ENCODE data around the gene SCUBE1. TPM values are rescaled to one million over a fixed set of nuclear protein-coding genes. Genes with fewer than 3 reads are reported as not detected.

The SCUBE1 gene
- total and polyA plus RNA-seq, 2 of the 4 experiments (the other 2 are of a cell fraction) = not detected

DNA sequence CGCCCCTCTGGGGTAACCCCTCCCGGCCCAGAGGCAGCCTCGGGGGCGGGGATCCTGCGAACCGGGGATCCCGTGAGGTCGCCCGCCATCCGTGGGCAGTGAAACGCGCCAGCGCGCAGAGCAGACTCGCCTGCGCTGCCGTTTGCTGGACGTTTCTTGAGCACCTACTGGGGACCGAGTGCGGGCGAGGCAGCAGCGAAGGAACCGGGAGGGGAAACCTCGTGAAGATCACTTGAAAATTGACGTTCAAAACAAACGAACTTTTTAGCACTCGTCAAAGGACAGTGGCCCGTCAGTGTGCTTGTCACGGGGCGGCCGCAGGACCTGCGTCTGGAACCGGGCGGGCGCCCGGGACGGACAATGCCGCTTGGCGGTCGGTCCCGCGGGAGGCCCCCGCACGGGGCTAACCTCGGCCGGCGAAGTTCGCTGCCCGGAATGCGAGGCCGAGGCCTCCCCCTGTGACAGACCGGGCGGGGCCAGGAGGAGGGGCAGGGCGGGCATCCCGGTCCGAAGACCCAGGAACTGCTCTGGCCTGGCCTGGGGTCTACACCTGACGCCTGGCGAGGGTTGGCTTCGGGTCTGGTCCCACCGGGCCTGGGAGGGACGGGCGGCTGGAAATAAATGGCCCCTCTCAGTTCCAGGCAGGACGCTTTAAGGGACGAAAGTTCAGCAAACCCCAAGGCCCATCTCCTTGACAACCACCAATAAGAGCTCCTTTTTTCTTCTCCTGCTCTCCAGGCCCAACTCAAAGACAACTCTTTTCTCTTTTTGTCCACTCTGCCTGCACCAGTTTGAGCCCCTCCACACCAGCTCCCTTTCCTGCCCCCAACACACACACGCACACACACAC lies 723 bp upstream of the SCUBE1 start:
- no peak overlapping the region for H2AK5ac ChIP-seq (ENCODE audit: low read depth, low read length)
- H3K9me3 ChIP-seq (ENCODE audit: control insufficient read depth, insufficient read depth, low read length) = no peaks in the 10 kb centered on the region
- dilution Hi-C loops (cut with HindIII; ENCODE audit: low sequenced_read_pairs, unreplicated experiment) = no loop called here
- H4K20me1 ChIP-seq (ENCODE audit: insufficient read depth, low read length) = no peaks in the 10 kb centered on the region
- no peak overlapping the region for H3K9ac ChIP-seq (ENCODE audit: low read depth, low read length)
- H3K56ac ChIP-seq (ENCODE audit: extremely low read depth, insufficient read depth, low read length) = no peak overlapping the region
- no peak overlapping the region for H4K5ac ChIP-seq (ENCODE audit: low read depth, low read length)
- H3K79me1 ChIP-seq (ENCODE audit: low read depth in 1 of 2, low read length in 2 of 2) = no peaks in the 10 kb centered on the region
- ATAC-seq (ENCODE audit: low read depth) (no peak), DNase-seq (no peak)
- H3K27me3 ChIP-seq (ENCODE audit: control insufficient read depth, insufficient read depth, low read length) = peaks cover 59% of the 10 kb centered on the region
- no peak overlapping the region for H3K4me2 ChIP-seq (ENCODE audit: low read depth, low read length)
- no peak overlapping the region for H3K27ac ChIP-seq (ENCODE audit: insufficient read depth, low read length)
- H3K4ac ChIP-seq (ENCODE audit: low read depth, low read length) = no peak overlapping the region
- no peak overlapping the region for H4K8ac ChIP-seq (ENCODE audit: low read depth in 2 of 2, low read length in 2 of 2)
- no TSS peak for BruUV-seq (replicated peaks)
- ChIA-PET CTCF (interaction anchor here (3.8 kb wide), 1 partner anchor 70 kb away, joined by 26 read pairs; no protein-coding TSS in a partner anchor), POLR2A (ENCODE audit: unreplicated experiment) (interaction anchor here (0.6 kb wide), 1 partner anchor 193 kb away, joined by 10 read pairs; the partner anchor contains the start of gene TSPO)
- no peaks in the 10 kb centered on the region for H3K4me1 ChIP-seq (ENCODE audit: control insufficient read depth, insufficient read depth, low read length)
- H4K91ac ChIP-seq (ENCODE audit: insufficient read depth, low read depth, low read length) = no peak overlapping the region
- no peak overlapping the region for H3K23ac ChIP-seq (ENCODE audit: low read depth, low read length)
- H3K18ac ChIP-seq (ENCODE audit: low read depth, low read length) = no peak overlapping the region
- H2BK20ac ChIP-seq (ENCODE audit: low read depth, low read length) = no peak overlapping the region
- H2BK15ac ChIP-seq (ENCODE audit: low read depth, low read length) = no peak overlapping the region
- 7% methylated on average over 47 of the region's 65 CpGs; no CpG with 5 or more reads in 1 of the 2 experiments for WGBS, 2 experiments (ENCODE audit: extremely low coverage in 2 of 2, insufficient read length in 1 of 2)
- H2BK120ac ChIP-seq (ENCODE audit: low read depth, low read length) = no peak overlapping the region
- in situ Hi-C loops (cut with MboI; ENCODE audit: low sequenced_read_pairs) = loop anchor here (10.0 kb wide), 1 partner anchor 69 kb away; no protein-coding TSS in a partner anchor
- H2AFZ ChIP-seq (replicated peaks; ENCODE audit: low read length, poor library complexity) = peak overlapping the region; percentile 43
- no peak overlapping the region for H3K4me3 ChIP-seq (ENCODE audit: insufficient read depth, low read depth, low read length)
- H2AK9ac ChIP-seq (replicated peaks; ENCODE audit: low read depth, low read length, poor library complexity) = no peak overlapping the region
- no peak for TF ChIP-seq MAFK (IDR thresholded peaks at IDR 0.05; ENCODE audit: low read depth, low read length)
- TF ChIP-seq SMC3 (IDR thresholded peaks at IDR 0.05; ENCODE audit: low read depth, low read length) = no peak
- TF ChIP-seq, protein P1, sequence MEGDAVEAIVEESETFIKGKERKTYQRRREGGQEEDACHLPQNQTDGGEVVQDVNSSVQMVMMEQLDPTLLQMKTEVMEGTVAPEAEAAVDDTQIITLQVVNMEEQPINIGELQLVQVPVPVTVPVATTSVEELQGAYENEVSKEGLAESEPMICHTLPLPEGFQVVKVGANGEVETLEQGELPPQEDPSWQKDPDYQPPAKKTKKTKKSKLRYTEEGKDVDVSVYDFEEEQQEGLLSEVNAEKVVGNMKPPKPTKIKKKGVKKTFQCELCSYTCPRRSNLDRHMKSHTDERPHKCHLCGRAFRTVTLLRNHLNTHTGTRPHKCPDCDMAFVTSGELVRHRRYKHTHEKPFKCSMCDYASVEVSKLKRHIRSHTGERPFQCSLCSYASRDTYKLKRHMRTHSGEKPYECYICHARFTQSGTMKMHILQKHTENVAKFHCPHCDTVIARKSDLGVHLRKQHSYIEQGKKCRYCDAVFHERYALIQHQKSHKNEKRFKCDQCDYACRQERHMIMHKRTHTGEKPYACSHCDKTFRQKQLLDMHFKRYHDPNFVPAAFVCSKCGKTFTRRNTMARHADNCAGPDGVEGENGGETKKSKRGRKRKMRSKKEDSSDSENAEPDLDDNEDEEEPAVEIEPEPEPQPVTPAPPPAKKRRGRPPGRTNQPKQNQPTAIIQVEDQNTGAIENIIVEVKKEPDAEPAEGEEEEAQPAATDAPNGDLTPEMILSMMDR (conservative IDR thresholded peaks at IDR 0.05; ENCODE audit: low read depth, low read length) = no peak
- TF ChIP-seq NFE2L2 (IDR thresholded peaks at IDR 0.05; ENCODE audit: low read depth, low read length) = no peak
- TF ChIP-seq POLR2A (IDR thresholded peaks at IDR 0.05; ENCODE audit: low read depth, low read length) = no peak
- TF ChIP-seq, protein P2, sequence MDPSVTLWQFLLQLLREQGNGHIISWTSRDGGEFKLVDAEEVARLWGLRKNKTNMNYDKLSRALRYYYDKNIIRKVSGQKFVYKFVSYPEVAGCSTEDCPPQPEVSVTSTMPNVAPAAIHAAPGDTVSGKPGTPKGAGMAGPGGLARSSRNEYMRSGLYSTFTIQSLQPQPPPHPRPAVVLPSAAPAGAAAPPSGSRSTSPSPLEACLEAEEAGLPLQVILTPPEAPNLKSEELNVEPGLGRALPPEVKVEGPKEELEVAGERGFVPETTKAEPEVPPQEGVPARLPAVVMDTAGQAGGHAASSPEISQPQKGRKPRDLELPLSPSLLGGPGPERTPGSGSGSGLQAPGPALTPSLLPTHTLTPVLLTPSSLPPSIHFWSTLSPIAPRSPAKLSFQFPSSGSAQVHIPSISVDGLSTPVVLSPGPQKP (IDR thresholded peaks at IDR 0.05; ENCODE audit: borderline replicate concordance, low read depth, low read length) = no peak
- TF ChIP-seq MXI1 (IDR thresholded peaks at IDR 0.05; ENCODE audit: borderline replicate concordance, low read depth, low read length) = no peak
- TF ChIP-seq FOS (IDR thresholded peaks at IDR 0.05; ENCODE audit: low read depth, low read length) = no peak
- TF ChIP-seq MAZ (IDR thresholded peaks at IDR 0.05; ENCODE audit: borderline replicate concordance, low read depth, low read length) = no peak
- TF ChIP-seq BHLHE40 (IDR thresholded peaks at IDR 0.05; ENCODE audit: low read depth, low read length) = no peak
- TF ChIP-seq, protein P3, sequence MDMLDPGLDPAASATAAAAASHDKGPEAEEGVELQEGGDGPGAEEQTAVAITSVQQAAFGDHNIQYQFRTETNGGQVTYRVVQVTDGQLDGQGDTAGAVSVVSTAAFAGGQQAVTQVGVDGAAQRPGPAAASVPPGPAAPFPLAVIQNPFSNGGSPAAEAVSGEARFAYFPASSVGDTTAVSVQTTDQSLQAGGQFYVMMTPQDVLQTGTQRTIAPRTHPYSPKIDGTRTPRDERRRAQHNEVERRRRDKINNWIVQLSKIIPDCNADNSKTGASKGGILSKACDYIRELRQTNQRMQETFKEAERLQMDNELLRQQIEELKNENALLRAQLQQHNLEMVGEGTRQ (IDR thresholded peaks at IDR 0.05; ENCODE audit: low read depth, low read length) = no peak
- intact Hi-C loops (cut with micrococcal nuclease) = no loop called here
- H2BK5ac ChIP-seq (ENCODE audit: low read depth, low read length, poor library complexity, severe bottlenecking) = no peak overlapping the region
- no peak overlapping the region for H3K14ac ChIP-seq (replicated peaks; ENCODE audit: low read depth, low read length)
- no peaks in the 10 kb centered on the region for H3K36me3 ChIP-seq (ENCODE audit: control insufficient read depth, insufficient read depth, low read length)
- no peaks in the 10 kb centered on the region for H3K9me1 ChIP-seq (ENCODE audit: insufficient read depth, low read length)

Measured in IMR-90 (cell line).